IPS DF 4.7 (cell line): Measurements from ENCODE around the gene OR13J1.
A peak's percentile ranks its signal among the peaks of the same experiment; 100 is the strongest.
"Not testable (repeated sequence)": the region's sequence is repeated elsewhere in the genome, so short reads cannot be mapped to it uniquely, and the experiment has no call there.

Experiments used
- DNase-seq: peaks from one replicate; pipeline ENCODE4 v3.0.0-alpha.2; 2013; ENCODE audit warnings: low spot score; ENCODE audit errors: extremely low read depth

OR13J1 gene

GRCh38 chr9:35870351-35870923, at the start of gene OR13J1:
TSS of gene OR13J1 (minus strand) at chr9:35870401. CDS start at chr9:35870401, 0 bp downstream.
- DNase-seq = no peak

GRCh38 chr9:35919212-35920008, 49.2 kb upstream of the OR13J1 start:
- DNase-seq = no peak

- no peak for DNase-seq
Observed at GRCh38 chr9:35918780-35919179, 48.6 kb upstream of the OR13J1 start.

- no peak for DNase-seq
Observed at GRCh38 chr9:35917261-35917660, 47.1 kb upstream of the OR13J1 start.

GRCh38 chr9:35915681-35916294, 45.6 kb upstream of the OR13J1 start:
- DNase-seq = no peak

GRCh38 chr9:35914301-35914807, 44.2 kb upstream of the OR13J1 start:
- DNase-seq = no peak

- DNase-seq = not testable (repeated sequence)
Observed at GRCh38 chr9:35913429-35913828, 43.2 kb upstream of the OR13J1 start.

GRCh38 chr9:35912791-35913400, 42.7 kb upstream of the OR13J1 start:
- no peak for DNase-seq

- DNase-seq = no peak
Observed at GRCh38 chr9:35911690-35912089, 41.5 kb upstream of the OR13J1 start.

- no peak for DNase-seq
Observed at GRCh38 chr9:35910613-35911359, 40.6 kb upstream of the OR13J1 start.

- DNase-seq = no peak
Observed at GRCh38 chr9:35909687-35910612, 39.7 kb upstream of the OR13J1 start.

- no peak for DNase-seq
Observed at GRCh38 chr9:35909274-35909673, 39.1 kb upstream of the OR13J1 start, which contains the start of gene SPAAR. TSS of gene SPAAR (plus strand) at chr9:35909490. CDS start at chr9:35910464, 974 bp downstream.

- DNase-seq = no peak
Observed at GRCh38 chr9:35908504-35909125, 38.4 kb upstream of the OR13J1 start.

GRCh38 chr9:35907711-35908503, 37.7 kb upstream of the OR13J1 start:
- DNase-seq = peak; percentile 86

GRCh38 chr9:35906923-35907699, 36.9 kb upstream of the OR13J1 start:
- no peak for DNase-seq

GRCh38 chr9:35905912-35906679, 35.9 kb upstream of the OR13J1 start, which contains the start of gene HRCT1:
TSS of gene HRCT1 (plus strand) at chr9:35906202. CDS start at chr9:35906288, 86 bp downstream.
- DNase-seq = no peak
